HG03045 (cell line): ENCODE results near the gene ZNHIT2.

Source experiments
- ATAC-seq: cut with Tn5 transposase; IDR thresholded peaks from one replicate; pipeline ENCODE4 v1.9.1; 2021; ENCODE audit warnings: mild to moderate bottlenecking, moderate library complexity; ENCODE audit not compliant: unreplicated experiment

Gene ZNHIT2

GRCh38 chr11:65107751-65108468 lies 9.6 kb downstream of the ZNHIT2 start:
- no peak for ATAC-seq

DNA sequence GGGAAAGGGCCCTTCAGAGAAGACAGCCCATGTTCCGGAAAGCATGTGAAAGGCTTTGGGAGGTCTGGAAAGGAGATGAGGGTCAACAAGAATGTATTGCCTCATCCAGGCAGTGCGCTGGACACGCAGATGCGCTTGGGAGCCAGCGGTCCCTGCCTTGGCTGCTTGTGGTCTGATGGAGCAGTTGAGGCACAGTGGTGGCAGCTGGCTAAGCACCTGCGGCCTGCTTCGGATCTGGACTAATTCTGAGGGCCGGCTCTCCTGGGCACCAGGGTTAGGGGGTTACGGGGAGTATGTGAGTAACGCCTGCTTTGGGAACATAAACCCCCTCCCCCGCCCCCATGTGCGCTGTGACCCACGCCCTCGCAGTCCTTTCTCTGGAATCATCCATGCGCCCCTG lies 10.4 kb downstream of the ZNHIT2 start:
- ATAC-seq: no peak

DNA sequence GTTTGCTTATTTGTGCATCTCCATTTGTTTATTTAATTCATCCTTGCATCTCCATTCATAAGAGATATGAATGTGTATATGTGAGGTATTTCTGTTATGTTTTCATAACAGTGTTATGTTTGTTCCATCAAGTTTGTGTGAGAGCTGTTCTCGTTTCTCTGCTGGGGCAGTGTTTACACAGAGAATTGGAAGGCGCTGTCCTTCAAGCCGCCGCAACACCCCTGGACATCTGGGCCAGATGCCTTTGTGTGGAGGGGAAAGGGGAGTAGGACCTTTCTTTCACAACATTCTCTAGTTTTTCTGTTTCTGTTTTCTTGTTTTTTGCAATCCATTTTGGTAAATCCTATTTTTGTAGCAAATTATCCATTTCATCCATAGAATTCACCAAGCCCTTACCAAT lies 12.9 kb downstream of the ZNHIT2 start:
- ATAC-seq: no peak

DNA sequence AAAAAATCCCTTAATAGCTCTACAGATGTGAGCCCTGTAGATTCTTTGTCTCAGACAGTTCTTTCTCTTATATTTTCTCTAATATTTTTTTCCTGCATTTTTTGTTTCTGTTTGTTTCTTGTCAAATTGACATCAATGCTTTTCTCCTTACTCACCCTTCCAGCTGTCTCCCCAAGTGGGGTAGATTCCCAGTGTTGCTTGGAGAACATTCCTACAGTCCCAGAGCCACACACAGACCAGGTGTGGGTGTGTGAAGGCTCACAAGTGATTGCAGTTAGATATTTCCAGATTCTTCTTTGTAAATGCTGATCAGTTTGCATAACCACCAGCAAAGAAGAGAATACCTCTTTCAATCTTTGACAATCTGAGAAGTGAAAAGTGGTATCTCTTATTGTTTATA lies 14.0 kb downstream of the ZNHIT2 start:
- no peak for ATAC-seq

DNA sequence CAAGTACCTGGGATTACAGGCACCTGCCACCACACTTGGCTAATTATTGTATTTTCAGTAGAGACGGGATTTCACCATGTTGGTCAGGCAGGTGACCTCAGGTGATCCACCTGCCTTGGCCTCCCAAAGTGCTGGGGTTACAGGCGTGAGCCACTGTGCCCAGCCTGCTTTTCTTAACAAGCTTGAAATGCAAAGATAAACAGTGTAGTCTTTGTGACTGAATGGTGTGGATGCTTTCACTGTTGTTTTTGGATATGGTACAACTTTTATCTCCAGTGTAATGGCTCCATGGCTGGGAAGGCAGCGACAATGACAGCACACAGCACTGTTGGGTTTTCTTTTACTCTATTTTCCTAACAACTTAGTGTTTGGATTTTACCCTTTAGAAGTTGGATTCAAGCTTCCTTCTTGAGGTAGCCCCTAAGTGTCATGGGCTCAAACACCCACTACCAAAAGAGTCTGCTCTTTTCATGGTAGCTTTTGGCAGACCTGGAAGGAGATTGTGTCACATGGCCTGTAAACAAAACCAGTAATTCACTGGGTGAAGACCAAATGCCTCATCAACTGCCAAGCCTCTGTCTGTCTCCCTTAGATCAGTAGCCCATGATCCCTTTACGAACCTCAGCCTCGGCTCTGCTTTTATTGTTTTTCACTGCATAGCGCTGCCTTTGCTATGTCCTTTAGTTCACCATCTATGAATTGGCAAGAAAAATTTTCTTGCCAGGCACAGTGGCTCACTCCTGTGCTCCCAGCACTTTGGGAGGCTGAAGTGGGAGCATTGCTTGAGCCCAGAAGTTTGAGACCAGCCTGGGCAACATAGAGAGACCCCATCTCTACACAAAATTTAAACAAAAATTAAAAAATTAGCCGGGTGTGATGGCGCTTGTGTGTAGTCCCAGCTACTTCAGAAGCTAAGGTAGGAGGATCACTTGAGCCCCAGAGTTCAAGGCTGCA lies 15.1 kb downstream of the ZNHIT2 start:
- no peak for ATAC-seq

- ATAC-seq: no peak
Observed at GRCh38 chr11:65100674-65101350, 16.7 kb downstream of the ZNHIT2 start.

DNA sequence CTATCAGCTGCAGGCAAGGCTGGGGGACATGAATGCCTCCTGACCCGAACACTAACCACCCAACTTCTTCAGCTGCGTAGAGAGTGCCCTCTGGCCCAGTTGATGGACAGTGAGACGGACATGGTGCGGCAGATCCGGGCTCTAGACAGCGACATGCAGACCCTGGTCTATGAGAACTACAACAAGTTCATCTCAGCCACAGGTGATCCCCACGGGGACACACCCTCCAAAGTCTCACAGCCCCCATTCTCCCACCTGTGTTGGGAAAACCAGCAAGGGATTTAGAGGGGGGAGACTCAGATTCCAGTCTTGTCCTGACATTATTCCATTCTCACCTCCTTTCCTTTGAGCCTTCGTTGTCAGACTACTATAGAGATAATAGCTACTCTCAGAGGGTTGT lies 20.6 kb downstream of the ZNHIT2 start:
- no peak for ATAC-seq

DNA sequence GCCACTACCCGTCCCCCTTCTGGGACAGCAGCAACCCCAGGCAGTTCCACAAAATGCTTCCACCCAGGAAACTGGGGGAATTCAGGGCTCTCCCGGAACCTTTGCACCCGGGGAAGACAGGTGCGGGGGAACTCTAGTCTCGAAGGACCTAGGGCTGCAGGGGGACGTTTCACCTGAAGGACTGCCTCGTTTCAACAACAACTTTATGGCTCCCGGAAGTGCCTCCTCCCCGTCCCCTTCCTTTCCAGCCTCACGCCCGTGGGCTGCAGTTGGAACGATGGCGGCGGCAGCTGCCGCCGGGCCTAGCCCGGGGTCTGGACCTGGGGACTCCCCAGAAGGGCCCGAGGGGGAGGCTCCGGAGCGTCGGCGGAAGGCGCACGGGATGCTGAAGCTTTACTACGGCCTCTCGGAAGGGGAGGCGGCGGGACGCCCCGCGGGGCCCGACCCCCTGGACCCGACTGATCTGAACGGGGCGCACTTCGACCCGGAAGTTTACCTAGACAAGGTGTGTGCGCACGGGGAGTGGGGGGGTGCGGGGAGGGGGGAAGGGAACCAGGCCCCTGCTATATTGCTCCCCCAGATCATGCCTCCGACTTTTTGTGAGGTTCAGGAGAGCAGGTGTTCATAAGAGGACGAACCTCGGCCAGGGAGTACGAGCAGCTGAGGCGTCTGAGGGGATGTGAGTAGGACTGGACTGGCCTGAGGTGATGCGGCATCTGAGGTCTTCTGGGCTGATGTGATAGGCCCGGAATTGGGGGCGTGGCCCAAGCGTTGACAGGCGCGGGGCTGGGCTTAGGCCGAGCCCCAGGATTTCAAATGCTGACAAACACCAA lies 21.3 kb downstream of the ZNHIT2 start, which contains the start of gene VPS51:
Gene VPS51, plus strand, starts transcription at position 241 of the 833 bp plus-strand sequence. Its CDS starts 37 bp downstream, at position 278.
- ATAC-seq: peak; percentile 73

DNA sequence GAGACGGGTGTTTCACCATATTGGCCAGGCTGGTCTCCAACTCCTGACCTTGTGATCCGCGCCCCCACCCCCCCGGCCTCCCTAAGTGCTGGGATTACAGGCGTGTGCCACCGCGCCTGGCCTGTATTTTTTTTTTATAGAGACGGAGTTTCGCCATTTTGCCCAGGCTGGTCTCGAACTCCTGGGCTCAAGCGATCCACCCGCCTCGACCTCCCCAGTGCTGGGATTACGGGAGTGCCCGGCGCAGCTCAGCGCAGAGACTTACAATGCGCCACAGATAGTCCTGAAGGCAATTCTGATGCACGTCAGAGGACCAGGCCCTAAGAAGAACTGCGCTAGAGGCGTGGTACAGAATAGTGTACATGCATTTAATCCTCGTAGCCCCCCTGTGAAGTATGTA lies 22.1 kb downstream of the ZNHIT2 start:
- ATAC-seq: no peak

GRCh38 chr11:65090628-65091027 lies 26.9 kb downstream of the ZNHIT2 start:
- ATAC-seq: no peak

DNA sequence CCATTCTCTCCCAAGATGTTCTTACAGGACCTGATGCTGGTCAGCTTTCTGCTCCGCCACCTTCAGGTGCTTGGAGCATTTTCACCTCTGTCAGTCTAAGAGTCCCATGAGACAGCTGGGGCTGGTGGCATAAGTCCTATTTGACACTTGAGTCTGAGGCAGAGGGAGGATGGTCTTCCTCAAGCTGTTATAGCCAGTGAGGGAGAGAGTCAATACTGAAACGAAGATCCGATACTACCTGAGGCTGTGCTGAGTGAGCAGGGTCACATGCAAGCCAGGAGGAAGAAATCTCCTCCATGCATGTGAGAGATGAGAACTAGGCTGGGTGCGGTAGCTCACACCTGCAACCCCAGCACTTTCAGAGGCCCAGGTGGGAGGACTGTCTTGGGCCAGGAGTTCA lies 27.9 kb downstream of the ZNHIT2 start:
- ATAC-seq: no peak

DNA sequence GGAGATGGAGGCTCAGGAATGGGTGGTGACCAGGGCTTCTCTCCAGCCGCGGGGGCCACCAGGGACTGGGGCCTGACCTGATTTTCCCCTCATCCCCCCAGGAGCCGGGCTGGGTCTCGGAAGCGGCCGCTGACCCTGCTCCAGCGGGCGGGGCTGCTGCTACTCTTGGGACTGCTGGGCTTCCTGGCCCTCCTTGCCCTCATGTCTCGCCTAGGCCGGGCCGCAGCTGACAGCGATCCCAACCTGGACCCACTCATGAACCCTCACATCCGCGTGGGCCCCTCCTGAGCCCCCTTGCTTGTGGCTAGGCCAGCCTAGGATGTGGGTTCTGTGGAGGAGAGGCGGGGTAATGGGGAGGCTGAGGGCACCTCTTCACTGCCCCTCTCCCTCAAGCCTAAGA lies 29.7 kb downstream of the ZNHIT2 start:
- ATAC-seq: no peak

- no peak for ATAC-seq
Observed at GRCh38 chr11:65087216-65087615, 30.3 kb downstream of the ZNHIT2 start.

- no peak for ATAC-seq
Observed at GRCh38 chr11:65086809-65087208, 30.7 kb downstream of the ZNHIT2 start.

DNA sequence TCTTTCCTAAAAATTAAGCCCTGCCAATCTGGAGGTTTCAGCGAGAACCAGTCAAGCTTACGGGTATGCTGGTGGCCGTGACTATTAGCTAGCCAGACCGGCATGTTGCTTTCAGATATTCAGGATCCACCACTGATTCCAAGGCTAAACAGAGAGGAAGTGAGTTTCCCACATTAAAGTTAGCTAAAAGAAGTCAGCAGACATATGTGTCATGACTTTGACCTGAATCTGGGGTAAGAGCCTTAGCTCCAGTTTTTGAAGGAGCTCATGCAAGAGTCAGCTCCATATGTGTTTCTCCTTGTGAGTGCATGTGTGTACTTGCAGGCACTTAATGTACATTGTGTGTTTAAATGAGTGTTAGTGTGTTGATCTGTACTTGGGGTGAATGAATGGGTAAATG lies 32.1 kb downstream of the ZNHIT2 start:
- ATAC-seq: no peak

- no peak for ATAC-seq
Observed at GRCh38 chr11:65084598-65085375, 32.7 kb downstream of the ZNHIT2 start.

DNA sequence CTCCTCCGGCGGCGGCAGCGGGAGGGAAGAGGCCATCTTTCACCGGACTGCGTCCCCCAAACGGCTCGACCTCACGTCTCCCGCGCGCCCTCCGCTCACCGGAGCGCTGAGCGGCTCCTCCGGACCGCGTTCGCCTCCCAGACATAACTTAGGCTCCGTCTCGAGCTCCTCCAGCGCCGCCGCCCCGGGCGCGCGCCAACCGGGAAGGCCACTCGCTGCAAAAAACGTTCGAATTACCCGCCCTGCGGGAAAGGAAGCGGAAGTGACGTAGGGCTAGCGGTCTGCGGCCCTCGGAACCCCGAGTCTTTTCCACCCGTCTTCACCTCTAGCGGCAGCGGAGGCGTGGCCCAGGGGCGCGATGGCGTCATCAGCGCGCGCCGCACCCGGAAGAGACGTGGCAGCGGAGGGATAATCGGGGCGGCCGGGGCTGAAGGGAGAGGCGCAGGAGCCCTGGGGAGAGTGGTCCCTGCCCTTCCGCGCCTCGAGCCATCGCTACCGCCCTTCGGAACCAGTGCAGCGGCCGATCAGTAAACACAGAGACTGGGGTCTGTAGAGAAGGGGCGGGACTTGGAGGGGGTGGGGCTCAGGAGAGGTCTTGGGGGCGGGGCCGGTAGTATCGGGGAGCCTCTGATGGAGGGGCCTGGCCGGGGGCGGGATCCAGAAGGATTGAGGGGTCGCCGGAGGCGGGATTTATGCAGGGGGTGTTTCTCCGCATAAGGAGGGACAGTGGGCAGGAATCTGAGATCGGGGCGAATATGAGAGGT lies 33.5 kb downstream of the ZNHIT2 start, which contains the start of the genes CDCA5 and ZFPL1:
Gene CDCA5, minus strand, starts transcription at position 207 of the 764 bp plus-strand sequence. Its CDS starts 62 bp downstream, at position 145.
Gene ZFPL1, plus strand, starts transcription at position 389 of the 764 bp plus-strand sequence. CDS start 477 bp downstream, outside the sequence.
- peak; percentile 71 for ATAC-seq

- peak; percentile 18 for ATAC-seq
Observed at GRCh38 chr11:65083134-65083833, 34.2 kb downstream of the ZNHIT2 start.
